ENCODE measurements around the gene TTPAL.

TTPAL gene, protein sequence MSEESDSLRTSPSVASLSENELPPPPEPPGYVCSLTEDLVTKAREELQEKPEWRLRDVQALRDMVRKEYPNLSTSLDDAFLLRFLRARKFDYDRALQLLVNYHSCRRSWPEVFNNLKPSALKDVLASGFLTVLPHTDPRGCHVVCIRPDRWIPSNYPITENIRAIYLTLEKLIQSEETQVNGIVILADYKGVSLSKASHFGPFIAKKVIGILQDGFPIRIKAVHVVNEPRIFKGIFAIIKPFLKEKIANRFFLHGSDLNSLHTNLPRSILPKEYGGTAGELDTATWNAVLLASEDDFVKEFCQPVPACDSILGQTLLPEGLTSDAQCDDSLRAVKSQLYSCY

DNA sequence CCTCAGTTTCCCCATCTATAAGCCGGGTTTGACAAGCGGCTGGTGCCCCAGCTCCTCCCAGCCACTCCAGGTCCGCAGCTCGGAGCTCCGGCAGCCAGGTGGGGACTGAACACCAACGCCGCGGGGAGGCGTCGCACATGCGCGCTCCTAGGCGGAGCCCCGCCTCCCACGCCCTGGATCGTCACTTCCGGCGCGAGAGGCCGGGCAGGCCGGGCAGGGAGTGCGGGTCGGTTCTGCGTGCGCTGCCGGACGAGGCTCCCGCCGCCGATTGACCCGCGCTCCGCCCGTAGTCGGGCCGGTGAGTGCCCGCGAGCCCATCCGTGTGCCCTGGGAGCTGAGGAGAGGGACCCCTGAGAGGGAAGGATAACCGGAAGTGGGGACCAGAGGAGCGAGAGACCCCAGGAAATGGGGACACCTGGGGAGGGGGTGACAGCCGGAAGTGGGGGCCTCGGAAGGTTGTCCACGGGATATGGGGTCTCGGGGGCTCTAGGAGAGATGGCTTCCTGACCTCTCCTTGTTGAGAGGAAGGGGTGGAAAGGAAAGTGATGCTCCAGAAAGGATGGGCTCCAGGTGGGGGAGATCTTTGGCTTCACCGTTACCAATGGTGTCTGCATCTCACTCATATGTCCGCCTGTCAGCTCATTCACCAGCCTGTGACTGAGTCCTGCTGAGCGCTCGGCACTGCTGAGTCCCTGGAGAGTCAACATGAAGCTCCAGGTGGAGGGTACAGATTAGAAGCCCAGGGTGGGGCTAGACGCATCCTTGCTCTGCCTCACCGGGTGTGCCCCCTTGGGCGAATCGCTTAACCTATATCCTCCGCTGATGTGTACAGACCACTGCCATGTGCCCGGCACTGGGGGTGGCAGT, at the start of gene TTPAL:
TSS of gene TTPAL (plus strand) at position 181 of the 867 bp plus-strand sequence. CDS start 4,126 bp downstream, outside the sequence.
- TF ChIP-seq, protein P1, sequence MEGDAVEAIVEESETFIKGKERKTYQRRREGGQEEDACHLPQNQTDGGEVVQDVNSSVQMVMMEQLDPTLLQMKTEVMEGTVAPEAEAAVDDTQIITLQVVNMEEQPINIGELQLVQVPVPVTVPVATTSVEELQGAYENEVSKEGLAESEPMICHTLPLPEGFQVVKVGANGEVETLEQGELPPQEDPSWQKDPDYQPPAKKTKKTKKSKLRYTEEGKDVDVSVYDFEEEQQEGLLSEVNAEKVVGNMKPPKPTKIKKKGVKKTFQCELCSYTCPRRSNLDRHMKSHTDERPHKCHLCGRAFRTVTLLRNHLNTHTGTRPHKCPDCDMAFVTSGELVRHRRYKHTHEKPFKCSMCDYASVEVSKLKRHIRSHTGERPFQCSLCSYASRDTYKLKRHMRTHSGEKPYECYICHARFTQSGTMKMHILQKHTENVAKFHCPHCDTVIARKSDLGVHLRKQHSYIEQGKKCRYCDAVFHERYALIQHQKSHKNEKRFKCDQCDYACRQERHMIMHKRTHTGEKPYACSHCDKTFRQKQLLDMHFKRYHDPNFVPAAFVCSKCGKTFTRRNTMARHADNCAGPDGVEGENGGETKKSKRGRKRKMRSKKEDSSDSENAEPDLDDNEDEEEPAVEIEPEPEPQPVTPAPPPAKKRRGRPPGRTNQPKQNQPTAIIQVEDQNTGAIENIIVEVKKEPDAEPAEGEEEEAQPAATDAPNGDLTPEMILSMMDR (conservative IDR thresholded peaks at IDR 0.05): no peak; the same call in 1 of the 2 replicates
- peak; percentile 46; the same call in 1 of the 2 replicates for TF ChIP-seq ZFX (IDR thresholded peaks at IDR 0.05)
- H3K27ac ChIP-seq: peak within 1 kb of the TSS; percentile 83

DNA sequence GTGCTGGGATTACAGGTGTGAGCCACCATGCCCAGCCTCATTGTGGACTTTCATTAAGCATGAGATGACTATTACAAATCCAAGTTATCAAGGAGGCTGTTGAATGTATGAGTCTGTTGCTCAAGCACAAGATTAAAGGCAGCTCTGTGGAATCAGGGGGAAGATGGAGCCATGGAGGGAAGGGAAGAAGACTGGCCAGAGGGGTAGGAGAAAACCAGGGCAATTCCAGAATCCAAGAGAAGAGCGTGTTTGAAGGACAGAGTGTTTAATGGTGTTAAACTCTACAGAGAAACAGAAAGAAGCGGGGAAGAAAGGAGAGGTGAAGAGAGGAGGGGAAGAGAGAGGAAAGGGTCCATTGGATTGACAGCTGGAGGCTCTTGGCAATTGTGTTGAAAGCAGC, 49.8 kb upstream of the TTPAL start:
- TF ChIP-seq ZFX (IDR thresholded peaks at IDR 0.05): no peak
- TF ChIP-seq, protein P1 (conservative IDR thresholded peaks at IDR 0.05): no peak
- no peak overlapping the region for H3K27ac ChIP-seq

DNA sequence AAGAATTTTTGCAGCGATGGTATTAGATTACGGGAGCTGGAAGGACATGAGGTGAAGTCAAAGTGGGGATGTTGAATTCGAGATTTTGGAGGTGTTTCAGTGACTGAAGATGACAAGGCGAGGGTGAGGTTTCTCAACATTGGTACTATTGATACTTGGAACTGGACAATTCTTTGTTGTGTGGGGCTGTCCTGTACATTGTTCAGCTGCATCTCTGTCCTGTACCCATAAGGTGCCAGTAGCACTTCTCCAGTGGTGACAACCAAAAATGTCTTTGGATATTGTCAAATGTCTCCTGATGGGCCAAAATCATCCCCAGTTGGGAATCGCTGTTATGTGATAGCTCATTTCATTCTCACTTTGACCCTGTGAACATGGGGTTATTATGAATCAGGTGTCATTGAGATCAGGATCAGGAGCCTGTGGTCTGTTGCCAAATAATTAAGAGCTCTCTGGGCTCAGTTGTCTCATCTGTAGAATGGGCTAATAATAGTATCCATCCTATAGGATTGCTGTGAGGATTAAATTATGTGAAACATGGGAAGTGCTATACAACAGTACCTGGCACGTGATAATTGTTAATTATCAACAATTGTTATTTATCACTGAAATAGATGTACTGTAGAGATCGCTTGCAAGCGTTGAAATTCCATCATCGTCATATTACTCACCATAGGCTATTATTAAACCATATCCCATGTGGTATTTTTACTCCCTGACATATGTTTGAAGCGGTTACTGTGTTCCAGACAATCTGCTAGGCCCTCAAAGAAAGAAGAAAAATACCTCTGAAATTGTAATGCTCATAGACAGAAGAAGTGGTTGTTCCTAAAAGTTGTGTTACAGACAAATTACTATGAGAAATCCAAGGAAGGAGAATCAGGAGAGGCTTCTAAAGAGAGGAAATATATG, 48.5 kb upstream of the TTPAL start:
- TF ChIP-seq ZFX (IDR thresholded peaks at IDR 0.05): no peak
- TF ChIP-seq, protein P1 (conservative IDR thresholded peaks at IDR 0.05): no peak

DNA sequence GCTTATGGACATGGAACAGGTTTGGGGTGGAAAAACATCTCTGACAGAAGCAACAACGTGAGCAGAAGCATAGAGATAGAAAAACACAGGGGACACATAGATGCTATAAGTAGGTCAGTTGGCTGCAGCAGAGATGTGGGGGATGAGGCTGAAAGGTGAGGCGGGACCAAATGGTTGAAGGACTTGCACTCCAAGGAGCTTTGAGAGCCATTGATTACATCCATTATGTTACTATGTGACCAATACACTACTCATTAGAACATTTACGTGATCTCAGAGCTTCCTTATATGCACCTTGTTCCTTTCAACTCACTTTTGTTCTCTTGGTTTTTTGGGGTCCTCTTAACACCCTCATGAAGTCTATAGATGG, 47.9 kb upstream of the TTPAL start:
- TF ChIP-seq, protein P1 (conservative IDR thresholded peaks at IDR 0.05): no peak
- TF ChIP-seq ZFX (IDR thresholded peaks at IDR 0.05): no peak
- H3K27ac ChIP-seq: no peak overlapping the region

More for the DNA sequence above, 48.5 kb upstream of the TTPAL start:
- H3K27ac ChIP-seq: no peak overlapping the region

DNA sequence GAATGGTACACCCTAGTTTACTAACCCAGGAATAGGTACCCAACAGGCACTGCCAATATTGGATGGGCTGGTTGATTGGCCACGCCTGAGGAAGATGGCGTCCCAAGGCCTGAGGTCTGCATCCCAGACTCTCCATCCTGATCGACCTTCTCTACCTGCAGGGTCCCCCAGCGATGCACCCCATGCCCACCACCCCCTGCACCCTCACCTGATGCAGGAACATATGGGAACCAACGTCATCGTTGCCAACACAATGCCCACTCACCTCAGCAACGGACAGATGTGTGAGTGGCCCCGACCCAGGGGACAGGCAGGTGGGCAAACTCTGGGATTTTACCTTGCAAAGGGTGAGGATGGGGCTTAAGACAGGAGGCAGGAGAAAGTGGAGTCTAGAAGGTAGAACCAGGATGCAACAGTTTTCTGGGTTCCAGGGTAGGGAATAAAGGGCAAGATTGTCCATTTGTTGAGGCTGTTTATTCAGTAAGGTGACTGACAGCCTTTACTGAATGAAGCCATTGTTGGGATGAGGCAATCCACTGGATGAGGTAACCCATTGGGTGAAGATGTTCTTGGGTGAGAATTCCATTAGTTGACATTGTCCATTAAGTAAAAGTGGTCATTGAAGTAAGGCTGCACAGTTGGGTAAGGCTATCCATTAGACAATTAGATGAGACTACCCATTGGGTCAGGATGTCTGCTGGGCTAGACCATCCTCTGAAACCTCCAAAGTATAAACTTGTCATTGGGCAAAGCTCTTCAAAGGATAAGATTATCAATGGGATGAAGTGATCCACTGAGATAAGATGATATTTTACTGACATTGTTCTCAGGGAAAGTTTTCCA, 47.3 kb upstream of the TTPAL start:
- no peak for TF ChIP-seq ZFX (IDR thresholded peaks at IDR 0.05)
- TF ChIP-seq, protein P1 (conservative IDR thresholded peaks at IDR 0.05): no peak
- H3K27ac ChIP-seq: no peak overlapping the region

DNA sequence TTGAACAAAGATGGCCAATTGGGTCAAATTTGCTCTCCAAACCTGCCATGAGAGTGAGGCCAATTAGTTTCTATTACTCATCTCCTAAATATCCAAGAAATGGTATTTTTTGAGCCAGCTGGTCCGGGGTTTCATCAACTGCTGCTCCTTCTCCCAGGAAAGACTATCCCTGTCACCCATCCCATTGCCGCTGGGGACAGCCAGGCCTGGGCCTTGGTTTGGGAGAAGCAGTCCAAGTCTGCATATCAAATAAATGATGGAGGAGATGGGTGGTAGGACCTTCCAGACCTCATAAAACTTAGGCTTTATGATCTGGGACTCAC, 46.7 kb upstream of the TTPAL start:
- TF ChIP-seq, protein P1 (conservative IDR thresholded peaks at IDR 0.05): no peak
- no peak for TF ChIP-seq ZFX (IDR thresholded peaks at IDR 0.05)
- H3K27ac ChIP-seq: no peak overlapping the region
